GM12874 (cell line): ENCODE data around the gene HOTAIR.

Source experiments
- CTCF ChIP-seq: IDR thresholded peaks from 2 replicates; pipeline ENCODE4 v1.5.1; 2011; ENCODE audit warnings: low read depth, mild to moderate bottlenecking, control low read depth, low read length, moderate library complexity; ENCODE audit not compliant: insufficient read depth

The HOTAIR gene

DNA sequence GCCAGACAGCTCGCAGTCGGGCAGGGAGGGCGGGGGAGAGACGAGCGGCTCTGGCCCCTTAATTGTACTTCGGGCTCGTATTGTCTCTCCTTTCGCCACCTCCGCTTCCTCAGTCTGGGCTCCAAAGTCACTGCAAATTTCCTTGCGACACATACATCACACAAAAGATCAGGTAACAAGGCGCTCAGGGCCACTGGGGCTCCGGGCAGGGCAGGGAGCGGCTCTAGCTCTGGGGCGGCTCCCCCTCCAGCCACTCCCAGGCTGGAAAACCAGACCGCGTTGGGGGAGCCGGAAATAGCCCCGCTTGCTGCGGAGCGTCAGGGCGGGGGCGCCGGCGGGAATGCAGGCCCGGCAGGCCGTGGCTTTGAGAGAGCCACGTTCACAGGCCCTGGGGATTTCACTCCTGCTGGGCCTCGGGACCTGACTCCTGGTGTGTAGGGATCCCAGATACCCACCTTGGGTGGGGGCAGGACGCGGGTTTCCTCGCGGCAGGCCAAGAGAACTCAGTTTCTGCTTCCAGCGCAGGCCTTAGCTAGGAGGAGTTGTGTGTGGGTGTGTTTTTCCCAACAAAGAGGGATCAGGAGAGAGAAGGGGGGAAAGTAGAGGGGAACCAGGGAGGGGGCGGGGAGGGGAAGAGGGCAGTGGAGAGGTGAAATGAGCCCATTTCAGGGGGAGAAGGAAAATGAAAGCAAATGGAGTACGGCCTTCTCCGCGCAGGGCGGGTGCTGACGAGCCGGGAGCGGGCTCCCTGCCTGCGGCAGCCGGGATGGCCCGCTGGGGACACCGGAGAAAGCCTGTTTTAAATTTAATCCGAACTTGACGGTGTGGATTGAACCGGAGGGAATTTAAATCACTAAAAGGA lies 20.9 kb upstream of the HOTAIR start:
- TF ChIP-seq CTCF = no peak

DNA sequence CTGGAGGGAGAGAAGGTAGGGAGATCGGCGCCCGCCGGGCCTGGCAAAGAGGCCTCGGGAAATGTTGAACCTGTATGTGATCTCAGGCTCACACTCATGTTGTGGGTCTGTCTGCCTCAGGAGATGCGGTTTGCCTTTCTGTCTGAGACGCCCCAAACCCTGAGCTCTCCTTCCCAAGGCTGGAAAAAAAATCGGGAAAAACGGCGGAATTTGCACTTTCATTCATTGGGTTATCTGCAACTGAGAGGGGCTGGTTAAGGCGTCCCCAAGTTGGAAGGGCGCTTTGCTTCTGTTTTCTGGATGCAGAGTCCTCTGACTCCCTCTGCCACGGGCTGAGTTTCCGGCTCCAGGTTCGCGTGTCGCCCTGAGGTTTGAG lies 20.2 kb upstream of the HOTAIR start:
- no peak for TF ChIP-seq CTCF

- no peak for TF ChIP-seq CTCF
Observed at GRCh38 chr12:53994264-53995001, 19.7 kb upstream of the HOTAIR start.

DNA sequence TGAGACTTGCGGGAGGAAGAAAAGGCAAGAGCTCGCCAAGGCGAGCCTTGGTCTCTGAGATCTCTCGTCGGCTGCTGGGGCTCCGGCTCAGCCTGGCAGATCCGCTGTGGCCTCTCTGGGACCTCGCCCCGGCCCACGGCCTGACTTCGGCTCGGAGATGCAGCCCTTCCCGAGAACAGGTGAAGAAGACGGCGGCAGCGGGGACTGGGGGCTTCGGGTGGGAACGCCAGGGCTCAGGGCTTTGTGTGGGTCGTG lies 19.2 kb upstream of the HOTAIR start:
- no peak for TF ChIP-seq CTCF

DNA sequence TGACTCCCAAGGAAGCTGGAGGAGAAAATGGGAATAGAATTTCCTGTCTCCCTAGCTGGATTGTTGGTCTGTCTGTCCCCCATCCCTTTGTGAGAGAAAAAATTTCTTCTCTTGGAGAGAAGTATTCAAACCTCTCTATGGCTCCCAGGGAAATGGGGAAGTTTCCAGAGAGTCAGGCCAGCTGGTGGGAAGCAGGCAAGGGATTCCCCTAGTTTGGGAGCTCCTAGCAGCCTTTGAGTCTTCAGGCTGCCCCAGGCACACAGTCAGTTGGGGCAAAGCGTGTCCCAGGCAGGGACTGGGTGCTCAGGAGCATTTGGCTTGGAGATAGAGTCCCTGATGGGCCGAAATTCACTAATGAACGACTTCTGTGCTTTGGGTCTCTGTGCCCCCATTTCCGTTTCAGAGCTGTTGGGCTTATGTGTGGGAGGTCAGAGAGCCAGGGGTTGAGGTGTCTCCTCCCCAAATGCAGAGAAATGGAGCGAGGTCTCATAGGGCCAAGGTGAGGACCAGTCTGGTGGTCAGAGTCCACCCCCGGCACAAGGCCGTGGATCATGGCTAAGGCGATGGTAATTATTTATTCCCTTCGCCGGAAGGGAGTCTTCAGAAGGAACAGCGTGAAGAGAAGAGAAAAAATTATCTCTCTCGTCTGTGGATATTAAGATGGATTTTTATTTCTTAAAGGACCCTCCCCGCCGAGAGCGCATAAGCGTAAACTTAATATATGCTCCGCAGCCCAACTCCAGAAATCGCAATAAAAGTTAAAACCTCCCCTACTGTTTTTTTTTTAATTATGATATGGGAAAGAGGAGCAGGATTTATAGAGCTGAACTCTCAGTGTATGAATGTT lies 18.6 kb upstream of the HOTAIR start:
- TF ChIP-seq CTCF = no peak

DNA sequence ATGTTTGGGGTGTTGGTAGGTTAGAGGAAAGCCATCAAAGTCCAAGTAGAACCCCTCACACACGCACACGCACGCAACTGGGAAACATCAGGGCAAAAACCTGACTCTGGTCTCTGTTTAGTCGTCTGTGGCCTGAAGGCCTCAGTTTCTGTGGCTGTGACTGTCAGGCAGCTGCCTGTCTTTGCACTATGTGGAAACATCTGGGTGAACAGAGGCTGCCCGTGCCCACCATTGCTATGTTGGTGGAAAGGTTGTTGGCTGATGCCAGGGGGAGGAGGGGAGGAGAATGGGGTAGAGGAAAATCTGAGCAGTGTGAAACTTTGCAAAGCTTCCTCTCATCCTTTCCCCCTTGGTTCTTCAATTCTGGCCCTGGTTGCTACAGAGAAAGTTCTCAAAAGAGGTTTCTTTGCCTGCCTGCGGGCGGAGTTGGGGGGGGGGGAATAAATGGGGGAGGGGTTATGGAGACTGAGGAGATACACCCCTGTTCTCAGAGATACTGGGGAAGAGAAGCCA lies 17.7 kb upstream of the HOTAIR start:
- no peak for TF ChIP-seq CTCF

- no peak for TF ChIP-seq CTCF
Observed at GRCh38 chr12:53991077-53991460, 16.3 kb upstream of the HOTAIR start.
